H1 (cell line): ENCODE measurements around the gene ADGRL2.

ENCODE experiments used
- SRF ChIP-seq: IDR thresholded peaks from 2 replicates; pipeline ENCODE4 v1.6.1; 2011; ENCODE audit warnings: mild to moderate bottlenecking, low read depth, low read length, moderate library complexity
- TBP ChIP-seq: IDR thresholded peaks from 2 replicates; pipeline ENCODE4 v1.6.1; 2011; ENCODE audit warnings: low read depth, low read length, improper control_type of control experiment
- TCF12 ChIP-seq: IDR thresholded peaks from 2 replicates; pipeline ENCODE4 v1.6.1; 2011; ENCODE audit warnings: low read depth, mild to moderate bottlenecking, low read length
- TF ChIP-seq, protein P1 (sequence below): IDR thresholded peaks from 2 replicates; pipeline ENCODE4 v1.6.1; 2011; ENCODE audit warnings: low read depth, mild to moderate bottlenecking, low read length; ENCODE audit not compliant: insufficient read depth

DNA sequence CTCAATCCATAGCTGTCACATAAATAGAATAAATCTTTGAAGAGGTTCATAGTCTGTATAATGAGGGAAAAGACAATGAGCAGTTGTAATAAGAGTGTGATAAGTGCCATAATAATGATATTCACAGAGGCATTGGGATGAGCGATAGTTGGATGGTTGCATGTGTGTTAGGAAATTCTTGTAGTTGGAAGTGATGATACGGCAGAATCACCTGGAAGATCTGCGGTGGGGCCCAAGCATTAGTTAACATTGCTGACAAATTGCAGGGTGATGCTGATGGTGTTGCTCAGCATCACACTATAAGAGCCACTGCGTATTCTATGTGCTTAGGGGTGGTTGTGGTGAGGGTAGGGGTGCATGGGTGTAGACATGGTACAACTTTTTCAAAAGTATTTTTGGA, 41.1 kb downstream of the ADGRL2 start:
- TF ChIP-seq TCF12 = no peak
- TF ChIP-seq, protein P1, sequence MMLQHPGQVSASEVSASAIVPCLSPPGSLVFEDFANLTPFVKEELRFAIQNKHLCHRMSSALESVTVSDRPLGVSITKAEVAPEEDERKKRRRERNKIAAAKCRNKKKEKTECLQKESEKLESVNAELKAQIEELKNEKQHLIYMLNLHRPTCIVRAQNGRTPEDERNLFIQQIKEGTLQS = no peak
- TF ChIP-seq SRF = no peak
- TF ChIP-seq TBP = no peak
